ENCODE results near the gene TMEM54. TPM values are rescaled to one million over a fixed set of nuclear protein-coding genes. Genes with fewer than 3 reads are reported as not detected.
A peak's percentile ranks its signal among the peaks of the same experiment; 100 is the strongest.

TMEM54 gene, protein sequence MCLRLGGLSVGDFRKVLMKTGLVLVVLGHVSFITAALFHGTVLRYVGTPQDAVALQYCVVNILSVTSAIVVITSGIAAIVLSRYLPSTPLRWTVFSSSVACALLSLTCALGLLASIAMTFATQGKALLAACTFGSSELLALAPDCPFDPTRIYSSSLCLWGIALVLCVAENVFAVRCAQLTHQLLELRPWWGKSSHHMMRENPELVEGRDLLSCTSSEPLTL
- 10 to 100 TPM; 11.4 to 11.5 TPM for total RNA-seq
- long read RNA-seq, partial matches to known transcripts: 0 of 2 reads
- long read RNA-seq, other reads (novel, unspliced or antisense): 1 of 2 reads

DNA sequence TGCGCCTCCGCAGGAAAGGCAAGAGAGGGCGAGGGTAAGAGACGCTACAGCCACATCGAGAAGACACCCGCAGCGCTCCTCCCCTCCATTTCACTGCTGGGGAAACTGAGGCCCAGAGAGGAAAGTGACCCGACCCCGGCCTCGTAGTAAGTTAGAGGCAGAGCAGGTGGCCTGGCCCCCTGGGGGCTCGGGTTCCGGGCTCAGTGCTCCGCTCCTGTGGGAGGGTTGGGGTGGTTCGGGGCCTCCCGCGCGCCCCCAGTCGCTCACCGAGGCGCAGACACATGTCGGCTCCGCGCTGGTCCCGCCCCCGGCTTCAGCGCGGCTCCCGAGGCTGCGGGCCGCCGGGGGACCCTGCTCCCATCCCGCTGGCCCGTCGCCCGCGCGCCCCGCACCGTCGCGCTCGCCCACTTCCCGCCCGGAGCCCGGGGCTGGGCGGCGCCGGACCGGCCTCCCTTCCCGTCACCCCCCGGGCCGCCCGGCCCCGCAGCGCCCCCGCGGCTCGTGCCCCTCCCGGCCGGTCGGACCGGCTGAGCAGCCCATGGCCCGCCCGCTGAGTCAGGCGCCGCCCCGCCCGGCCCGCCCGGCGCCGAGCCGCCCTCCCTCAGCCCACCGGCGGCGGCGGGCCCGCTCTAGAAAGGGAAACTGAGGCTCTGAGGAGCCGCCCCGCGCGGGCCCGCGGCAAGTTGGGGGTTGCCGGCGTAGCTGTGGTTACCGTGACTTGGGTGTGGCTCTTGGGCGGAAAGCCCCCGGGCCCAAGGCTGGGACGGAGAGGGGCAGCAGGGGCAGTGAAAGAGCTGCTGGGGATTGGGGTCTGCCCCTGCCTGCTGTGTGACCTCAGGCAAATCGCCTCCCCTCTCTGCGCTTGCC is at the start of gene TMEM54:
TSS of gene TMEM54 (minus strand) at position 434 of the 867 bp plus-strand sequence. CDS start at position 283, 151 bp downstream.
- DNase-seq (peak; percentile 61), ATAC-seq (peak; percentile 81 to 93)

DNA sequence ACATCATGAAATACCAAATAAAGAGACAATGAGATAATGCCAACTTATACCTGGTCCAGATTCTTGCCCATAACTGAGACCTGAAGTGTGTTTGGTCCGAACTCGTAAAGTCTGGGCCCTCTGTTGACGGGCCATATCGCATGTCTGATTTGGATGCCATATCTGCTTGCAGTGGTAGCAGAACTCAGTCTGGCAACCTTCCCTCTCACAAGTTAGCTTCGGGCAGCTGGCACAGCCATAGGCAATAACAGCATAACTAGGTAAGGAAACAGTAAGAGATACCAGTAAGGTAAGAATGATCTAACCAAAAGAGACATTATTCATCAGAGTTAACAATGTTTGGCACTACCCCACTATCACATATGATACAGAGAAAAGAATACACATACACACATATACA is 48.3 kb upstream of the TMEM54 start:
- ATAC-seq (no peak), DNase-seq (no peak)
- intact Hi-C loops (cut with DNase I): no loop called here

More for the DNA sequence above, at the start of gene TMEM54:
- intact Hi-C loops (cut with DNase I): no loop called here

DNA sequence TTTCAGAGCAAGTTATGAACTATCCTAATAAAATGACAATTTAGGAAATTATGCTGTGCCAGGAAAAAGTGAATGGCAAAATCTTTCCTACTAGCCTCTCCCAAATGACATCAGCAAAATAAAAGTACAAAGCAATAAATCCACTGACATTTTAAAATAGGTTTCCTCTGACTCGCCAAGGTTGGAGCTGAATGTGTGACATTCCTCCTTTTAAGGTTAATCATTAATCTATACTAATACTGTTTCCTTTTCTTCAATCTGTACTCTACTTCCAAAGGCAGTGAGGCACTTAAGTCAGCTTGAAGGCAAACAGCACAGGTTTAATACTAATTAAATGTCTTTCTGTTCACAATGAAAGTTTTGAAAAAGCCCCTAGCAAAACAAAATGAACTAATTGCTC is 47.7 kb upstream of the TMEM54 start:
- ATAC-seq: no peak
- intact Hi-C loops (cut with DNase I): no loop called here
- DNase-seq: no peak

DNA sequence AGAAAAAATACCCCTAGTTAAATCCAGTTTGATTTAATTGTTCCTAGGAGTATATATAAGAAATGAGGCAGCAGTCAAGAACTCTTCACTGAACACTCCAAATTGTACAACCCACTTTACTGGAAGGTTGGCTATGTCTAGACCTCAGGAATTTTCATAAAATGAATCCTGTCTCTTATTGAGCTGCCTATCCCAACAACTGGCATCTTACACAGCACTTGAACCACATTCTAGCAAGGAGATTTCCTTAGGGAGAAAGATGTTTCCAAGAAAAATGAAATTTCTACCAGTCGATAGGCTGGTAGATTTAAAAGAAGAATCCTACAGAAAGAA is 47.2 kb upstream of the TMEM54 start:
- intact Hi-C loops (cut with DNase I): no loop called here
- ATAC-seq: no peak
- no peak for DNase-seq

DNA sequence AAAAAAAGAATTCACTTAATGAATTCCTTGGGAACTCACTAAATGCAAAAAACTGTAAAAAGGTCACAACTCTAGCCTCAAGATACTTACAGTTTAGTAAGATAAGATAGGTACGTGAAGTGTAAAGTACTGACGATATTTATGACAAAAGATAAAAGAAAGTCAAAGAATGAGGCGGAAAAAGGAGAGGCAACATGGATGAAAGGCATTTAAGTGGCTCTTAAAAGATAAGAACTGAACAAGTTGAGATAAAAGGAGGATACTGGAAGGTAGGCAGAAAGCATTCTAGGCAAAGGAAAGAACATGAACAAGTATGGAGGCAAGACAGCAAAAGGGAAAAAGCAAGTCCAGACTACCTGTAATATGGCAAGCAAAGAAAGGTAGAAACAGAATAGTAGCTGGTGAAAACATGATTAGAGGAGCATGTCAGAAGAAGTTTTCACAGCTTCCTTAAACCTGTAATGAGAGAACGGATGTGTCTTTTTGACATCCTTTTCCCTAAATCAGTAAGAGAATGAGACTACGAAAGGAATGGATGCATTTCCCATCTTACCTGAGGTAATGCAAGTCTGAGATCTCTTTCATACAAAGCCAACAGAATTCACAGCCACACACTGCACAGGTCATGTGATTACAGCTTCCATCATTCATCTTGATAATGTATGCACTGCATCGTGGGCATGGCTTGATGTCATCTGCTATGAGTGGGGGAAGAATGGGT is 46.6 kb upstream of the TMEM54 start:
- intact Hi-C loops (cut with DNase I): no loop called here
- DNase-seq: no peak
- no peak for ATAC-seq

DNA sequence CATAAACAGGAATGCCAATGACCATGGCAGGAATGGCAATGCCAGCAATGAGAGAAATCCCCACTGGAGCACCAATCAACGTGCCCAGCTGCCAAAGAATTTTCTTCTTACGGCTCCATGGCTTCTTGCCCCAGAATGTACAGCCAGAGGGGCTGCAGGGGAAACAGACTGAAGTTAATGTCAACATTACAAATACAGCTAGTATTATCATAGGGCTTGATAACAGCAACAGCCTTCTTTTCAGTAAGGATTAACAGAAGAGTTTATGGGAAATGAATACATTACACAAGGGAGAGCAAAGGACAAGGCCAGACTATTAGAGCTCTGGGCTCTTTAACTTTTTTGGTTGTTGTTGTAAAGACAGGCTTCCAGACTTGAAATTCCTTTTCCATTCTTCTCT is 45.2 kb upstream of the TMEM54 start:
- intact Hi-C loops (cut with DNase I): no loop called here
- no peak for ATAC-seq
- no peak for DNase-seq

DNA sequence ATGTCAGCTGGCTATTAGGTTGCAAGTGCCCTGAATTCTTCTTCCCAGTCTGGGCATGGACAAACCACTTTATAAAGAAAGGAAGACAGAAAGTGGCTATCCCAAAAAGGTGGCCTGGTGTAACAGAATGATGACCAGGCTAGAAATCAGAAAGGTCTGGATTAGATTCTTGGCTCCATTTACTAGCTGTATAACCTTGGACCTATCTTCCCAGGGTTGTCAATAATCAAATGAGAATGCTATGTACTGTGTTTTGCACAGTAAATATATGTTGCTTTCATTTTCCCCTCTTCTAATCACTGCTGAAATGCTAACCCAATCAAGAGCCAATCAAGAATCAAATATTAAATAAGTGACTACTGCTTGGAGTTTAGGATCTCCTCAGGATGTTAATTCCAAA is 43.0 kb upstream of the TMEM54 start:
- intact Hi-C loops (cut with DNase I): no loop called here
- DNase-seq: no peak

DNA sequence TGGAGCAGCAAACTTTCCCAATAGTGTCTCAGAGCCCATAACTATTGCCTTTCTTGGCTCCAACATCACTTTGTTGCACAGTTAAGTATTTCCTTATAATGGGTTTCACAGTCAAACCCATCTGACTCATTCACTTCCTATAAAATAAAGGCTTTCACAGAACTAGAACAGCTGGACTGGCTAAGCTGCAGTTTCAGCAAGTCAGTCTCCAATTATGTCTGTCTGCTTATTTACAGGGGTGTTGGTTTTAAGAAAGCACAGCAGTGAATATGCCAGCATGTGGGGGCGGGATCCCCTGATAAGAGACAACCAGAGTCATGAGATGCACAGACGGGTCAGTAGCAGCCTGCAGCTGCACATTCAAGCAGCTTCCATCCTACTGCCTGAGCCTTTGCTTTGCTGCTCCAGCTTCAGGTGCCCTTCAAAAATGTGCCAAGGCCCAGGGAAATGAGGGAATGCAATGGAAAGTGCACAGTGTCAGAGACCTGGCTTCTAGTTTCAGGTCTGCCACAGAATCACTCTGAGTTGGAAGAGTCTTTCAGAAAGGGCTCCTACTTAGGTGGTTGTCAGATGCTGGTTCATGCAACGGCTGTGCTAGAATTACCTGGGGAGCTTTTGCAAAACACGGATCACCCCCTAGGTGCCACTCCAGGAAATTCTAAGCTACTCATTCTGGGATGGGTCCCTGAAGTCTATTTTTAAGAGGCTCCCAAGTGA is 38.6 kb upstream of the TMEM54 start:
- ATAC-seq (peak; percentile 82 to 92), DNase-seq (peak; percentile 75)
- intact Hi-C loops (cut with DNase I): loop anchor here in 1 of 2 donors (10.0 kb wide), 1 partner anchor 145 kb away; the partner anchor contains the start of gene AZIN2

More for the DNA sequence above, 43.0 kb upstream of the TMEM54 start:
- ATAC-seq: no peak

DNA sequence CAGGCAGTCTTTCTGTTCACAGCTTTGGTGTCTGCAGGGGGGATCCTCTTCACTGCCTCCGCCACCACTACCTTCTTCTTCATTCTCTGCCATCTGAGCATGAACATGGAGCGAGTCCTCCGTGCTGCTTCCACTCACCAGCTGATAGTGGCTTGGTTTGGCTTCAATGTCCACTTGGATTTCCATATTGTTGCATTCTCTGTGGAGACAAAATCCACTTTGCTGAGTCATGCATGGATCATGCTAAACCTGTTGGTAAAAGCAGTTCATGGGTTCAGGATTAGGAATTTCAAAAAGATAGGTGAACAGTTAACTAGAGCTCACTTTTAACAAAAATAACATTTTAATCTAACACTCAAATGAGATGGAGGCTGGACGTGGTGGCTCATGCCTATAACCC is 35.9 kb upstream of the TMEM54 start:
- ATAC-seq (no peak), DNase-seq (no peak)
- intact Hi-C loops (cut with DNase I): loop anchor here in 1 of 2 donors (10.0 kb wide), 1 partner anchor 148 kb away; the partner anchor contains the start of gene AZIN2

DNA sequence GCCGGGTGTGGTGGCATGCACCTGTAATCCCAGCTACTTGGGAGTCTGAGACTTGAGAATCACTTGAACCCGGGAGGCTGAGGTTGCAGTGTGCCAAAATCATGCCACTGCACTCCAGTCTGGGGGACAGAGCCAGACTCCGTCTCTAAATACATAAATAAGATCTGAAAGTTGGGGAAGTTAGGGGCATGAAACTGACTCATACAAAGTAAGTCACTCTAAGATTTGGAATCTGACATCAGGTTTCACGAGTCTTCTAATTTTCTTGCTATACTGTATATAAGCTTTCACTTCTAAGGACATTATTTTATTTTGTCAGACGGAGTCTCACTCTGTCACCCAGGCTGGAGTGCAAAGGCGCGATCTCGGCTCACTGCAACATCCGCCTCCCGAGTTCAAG is 33.3 kb upstream of the TMEM54 start:
- DNase-seq (no peak), ATAC-seq (no peak)
- intact Hi-C loops (cut with DNase I): loop anchor here (5.0 to 10.0 kb wide), 2 partner anchors 148 to 150 kb away; partner anchors contain the start of gene AZIN2 (in 2 of the 2)

DNA sequence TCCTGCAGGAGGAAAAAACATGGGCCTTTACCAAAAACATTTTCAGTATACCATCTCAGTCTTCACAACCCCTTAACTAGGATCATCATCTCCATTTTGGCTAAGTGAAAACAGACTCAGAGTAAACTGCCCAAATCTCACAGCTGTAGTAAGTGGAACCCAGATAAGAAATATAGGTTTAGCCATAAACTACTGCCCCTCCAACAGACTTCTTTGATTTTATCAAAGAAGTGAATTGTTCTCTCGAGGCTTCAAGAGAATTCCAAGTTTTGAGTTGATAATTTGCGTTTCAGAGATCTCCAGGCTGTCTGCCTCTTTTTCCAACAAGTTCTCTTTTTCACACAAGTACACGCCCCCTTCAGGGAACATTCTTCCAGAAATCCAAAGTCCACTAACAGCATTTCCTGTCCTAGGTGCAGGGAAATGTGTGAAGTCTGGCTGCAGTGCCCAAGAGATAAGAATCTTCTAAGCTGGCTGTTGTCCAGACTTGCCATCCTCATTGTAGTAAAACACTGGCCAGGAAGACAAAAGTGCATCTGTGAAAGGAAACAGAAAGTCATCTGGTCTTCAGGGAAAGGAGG is 32.6 kb upstream of the TMEM54 start:
- no peak for DNase-seq
- intact Hi-C loops (cut with DNase I): loop anchor here (1.0 to 10.0 kb wide), 3 partner anchors 121 to 151 kb away; partner anchors contain the start of gene AZIN2 (in 2 of the 2)
- ATAC-seq: peak; percentile 31 to 48

DNA sequence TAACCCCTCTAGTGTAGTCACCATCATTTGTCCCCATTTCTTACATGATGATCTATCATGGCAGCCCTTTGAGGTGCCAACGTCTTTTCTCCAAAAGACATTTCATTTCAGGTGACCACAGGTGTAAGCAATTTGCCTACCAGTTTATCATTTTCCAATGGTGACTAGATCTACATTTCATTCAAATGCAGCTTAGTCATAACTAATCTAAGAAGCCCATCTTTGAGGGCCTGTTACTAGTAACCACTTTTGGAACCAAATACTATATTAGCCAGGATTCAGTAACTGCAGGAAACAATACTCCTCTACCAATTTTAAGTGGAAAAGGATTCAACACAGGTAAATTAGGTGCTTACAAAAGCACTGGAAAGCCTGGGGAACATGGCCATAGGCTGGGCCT is 30.6 kb upstream of the TMEM54 start:
- intact Hi-C loops (cut with DNase I): loop anchor here (5.0 to 10.0 kb wide), 2 partner anchors 151 to 153 kb away; partner anchors contain the start of gene AZIN2 (in 2 of the 2)
- DNase-seq (no peak), ATAC-seq (no peak)

DNA sequence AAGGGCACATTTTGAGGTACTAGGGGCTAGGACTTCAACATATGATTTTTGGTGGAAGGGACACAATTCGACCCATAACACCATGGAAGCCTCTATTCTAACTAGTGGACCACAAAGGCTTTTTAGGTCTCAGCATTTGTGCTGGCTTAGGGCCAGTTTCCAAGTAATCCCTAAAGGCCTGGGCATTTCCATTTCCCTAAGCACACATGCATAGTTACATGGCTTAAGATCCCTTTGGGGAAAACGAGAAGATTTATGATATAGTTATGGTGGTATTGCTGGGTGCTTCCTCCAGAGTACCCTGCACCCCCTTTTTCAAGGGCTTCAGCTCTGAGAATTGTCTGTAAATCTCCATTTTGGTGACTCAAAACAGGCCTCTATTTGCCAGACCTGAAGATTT is 28.2 kb upstream of the TMEM54 start:
- intact Hi-C loops (cut with DNase I): loop anchor here in 1 of 2 donors (10.0 kb wide), 1 partner anchor 125 kb away; no protein-coding TSS in a partner anchor
- ATAC-seq (no peak), DNase-seq (no peak)

DNA sequence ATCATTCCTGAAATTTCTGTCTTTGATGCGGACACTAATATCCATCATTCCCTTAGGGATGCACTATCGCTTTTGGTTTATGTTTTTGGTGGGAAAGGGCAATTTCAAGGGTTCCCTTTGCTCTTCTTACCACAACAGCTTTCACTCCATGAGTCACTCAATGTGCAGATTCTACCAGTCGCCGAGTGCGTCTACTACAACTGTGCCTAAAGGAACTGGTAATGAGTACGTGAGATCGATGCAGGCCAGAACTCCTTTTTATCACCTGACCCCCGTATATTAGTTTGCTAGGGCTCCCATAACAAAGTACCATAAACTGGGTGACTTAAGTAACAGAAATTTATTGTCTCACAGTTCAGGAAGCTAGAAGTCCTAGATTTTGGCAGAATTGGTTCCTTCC is 27.5 kb upstream of the TMEM54 start:
- intact Hi-C loops (cut with DNase I): loop anchor here in 1 of 2 donors (10.0 kb wide), 1 partner anchor 126 kb away; no protein-coding TSS in a partner anchor
- ATAC-seq (no peak), DNase-seq (no peak)

DNA sequence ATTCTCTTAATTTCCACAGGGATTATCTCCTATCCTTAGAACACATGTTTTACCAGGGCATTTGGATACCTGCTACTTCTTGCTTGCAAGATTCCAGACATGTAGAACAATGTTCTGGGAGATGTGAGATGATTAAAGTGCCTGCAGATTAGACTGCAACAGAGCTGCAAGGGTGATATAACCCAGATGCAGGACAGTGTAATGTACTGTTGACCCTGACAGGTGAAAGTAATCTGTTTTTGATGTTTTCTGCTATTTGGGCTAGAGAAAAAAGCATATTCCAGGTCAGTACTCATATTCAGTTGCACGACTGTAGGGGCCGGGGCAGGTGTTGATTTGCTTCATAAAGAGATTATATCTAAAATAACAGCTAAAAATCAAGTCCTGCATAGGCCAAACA is 27.1 kb upstream of the TMEM54 start:
- no peak for ATAC-seq
- DNase-seq: no peak
- intact Hi-C loops (cut with DNase I): loop anchor here in 1 of 2 donors (10.0 kb wide), 1 partner anchor 127 kb away; no protein-coding TSS in a partner anchor

DNA sequence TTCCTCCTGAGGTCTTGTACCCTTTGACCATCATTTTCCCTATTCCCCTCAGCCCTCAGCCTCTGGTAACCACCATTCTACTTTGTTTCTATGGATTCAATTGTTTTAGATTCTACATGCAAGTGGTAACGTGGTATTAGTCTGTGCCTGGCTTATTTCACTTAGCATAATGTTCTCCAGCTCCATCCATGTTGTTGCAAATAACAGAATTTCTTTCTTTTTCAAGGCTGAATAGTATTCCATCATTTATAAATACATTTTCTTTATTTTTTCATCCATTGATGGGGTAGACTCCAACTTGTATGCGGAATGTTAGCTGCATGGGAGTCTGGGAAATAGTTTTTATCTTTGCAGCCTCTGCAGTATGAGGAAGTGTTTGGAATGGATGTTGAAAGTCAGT is 26.3 kb upstream of the TMEM54 start:
- DNase-seq: no peak
- ATAC-seq: no peak
- intact Hi-C loops (cut with DNase I): loop anchor here in 1 of 2 donors (10.0 kb wide), 1 partner anchor 127 kb away; no protein-coding TSS in a partner anchor

DNA sequence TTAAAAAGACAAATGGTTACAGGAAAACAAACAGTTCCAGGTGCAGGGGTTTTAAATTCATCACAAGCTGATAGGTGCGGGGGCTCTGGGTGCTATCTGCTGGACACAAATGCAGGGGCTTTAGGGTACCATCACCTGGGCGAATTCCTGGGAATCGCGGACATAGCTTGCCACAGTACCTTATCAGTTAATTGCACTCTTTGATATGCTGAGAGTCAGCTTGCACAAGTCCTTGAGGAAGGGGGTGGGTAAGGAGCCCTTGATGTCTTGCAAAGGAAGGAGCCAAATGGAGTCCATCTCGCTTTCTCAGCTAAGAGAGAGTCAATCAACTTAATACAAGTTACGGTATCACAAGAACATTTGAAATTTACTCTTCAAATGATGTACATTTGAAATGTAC is 25.4 kb upstream of the TMEM54 start:
- intact Hi-C loops (cut with DNase I): loop anchor here in 1 of 2 donors (10.0 kb wide), 1 partner anchor 128 kb away; no protein-coding TSS in a partner anchor
- no peak for ATAC-seq
- DNase-seq: no peak

Data from left cardiac atrium (tissue), 4 donors.